Smooth muscle cell (in vitro differentiated cells): ENCODE data around the gene GALNT14. TPM values are rescaled to one million over a fixed set of nuclear protein-coding genes. Genes with fewer than 3 reads are reported as not detected.

Experiments used
- DNase-seq: peaks from one replicate; lab custom pipeline; 2025; ENCODE audit not compliant: unreplicated experiment; lab: John Stamatoyannopoulos, UW
- H2AFZ ChIP-seq: fragments of 200-600 bp; sonication (generic); 2 replicates; pipeline ENCODE4 v1.6.0; 2016; ENCODE audit warnings: antibody characterized with exemption, low read depth, mild to moderate bottlenecking
- H3F3A ChIP-seq: fragments of 200-600 bp; sonication (generic); 2 replicates; pipeline ENCODE4 v1.6.0; 2017; ENCODE audit warnings: antibody characterized with exemption, low read depth
- H3K27ac ChIP-seq: fragments of 200-600 bp; sonication (generic); 2 replicates; pipeline ENCODE4 v1.5.1; 2016; ENCODE audit warnings: low read depth, mild to moderate bottlenecking
- H3K27me3 ChIP-seq: fragments of 200-600 bp; sonication (generic); 2 replicates; pipeline ENCODE4 v1.6.1; 2016; ENCODE audit warnings: low read depth, mild to moderate bottlenecking
- H3K36me3 ChIP-seq: fragments of 200-600 bp; sonication (generic); 2 replicates; pipeline ENCODE4 v1.5.1; 2016; ENCODE audit warnings: low read depth
- H3K4me1 ChIP-seq: fragments of 200-600 bp; sonication (generic); 2 replicates; pipeline ENCODE4 v1.5.1; 2016; ENCODE audit warnings: low read depth
- H3K4me2 ChIP-seq: fragments of 200-600 bp; sonication (generic); 2 replicates; pipeline ENCODE4 v1.6.0; 2016; ENCODE audit warnings: mild to moderate bottlenecking
- H3K4me3 ChIP-seq: fragments of 200-600 bp; sonication (generic); 2 replicates; pipeline ENCODE4 v1.5.1; 2016; ENCODE audit warnings: mild to moderate bottlenecking
- H3K79me2 ChIP-seq: fragments of 200-600 bp; sonication (generic); 2 replicates; pipeline ENCODE4 v1.6.0; 2016; ENCODE audit warnings: low read depth, mild to moderate bottlenecking
- H3K9ac ChIP-seq: fragments of 200-600 bp; sonication (generic); 2 replicates; pipeline ENCODE4 v1.6.0; 2016; ENCODE audit warnings: low read depth
- H3K9me3 ChIP-seq: fragments of 200-600 bp; sonication (generic); replicated peaks from 2 replicates; pipeline ENCODE4 v1.5.1; 2016; ENCODE audit warnings: low read depth
- H4K20me1 ChIP-seq: fragments of 200-600 bp; sonication (generic); 2 replicates; pipeline ENCODE4 v1.6.0; 2016; ENCODE audit warnings: low read depth
- CTCF ChIP-seq: fragments of 200-600 bp; sonication (generic); IDR thresholded peaks from 2 replicates; pipeline ENCODE4 v1.5.1; 2017; ENCODE audit warnings: borderline replicate concordance, mild to moderate bottlenecking, antibody characterized with exemption; ENCODE audit not compliant: insufficient read depth, poor library complexity, severe bottlenecking
- WGBS: methylation state at CpG from one replicate; pipeline ENCODE4 v1.1.7; 2016; ENCODE audit warnings: low lambda C conversion rate; 5-methylcytosine and 5-hydroxymethylcytosine counted together
- polyA plus RNA-seq: library from polyadenylated mRNA; unstranded; fragments of >200 nt; fragmentation: Nextera tagmentation; extraction: Ambion mirVana; gene quantifications from 2 replicates; pipeline ENCODE4 v1.2.1, GENCODE V29; 2016
- total RNA-seq: library from RNA; depleted of rRNA; stranded (reverse); fragments of >200 nt; gene quantifications from 2 replicates; pipeline ENCODE4 v1.2.3, GENCODE V29; 2014

The GALNT14 gene
- total and polyA plus RNA-seq, 2 experiments from 2014 or later, result 0.63 to 1.0 TPM

- DNase-seq, result no peak
- no peaks in the 10 kb centered on the region for H3F3A ChIP-seq
- H3K36me3 ChIP-seq, result no peaks in the 10 kb centered on the region
- no peaks in the 10 kb centered on the region for H3K27me3 ChIP-seq
- peak overlapping the region; percentile 35 for H3K4me2 ChIP-seq
- no peak overlapping the region for H3K27ac ChIP-seq
- H3K4me1 ChIP-seq, result peaks cover 10% of the 10 kb centered on the region
- no peak overlapping the region for H3K4me3 ChIP-seq
- no peak overlapping the region for H3K9ac ChIP-seq
- TF ChIP-seq CTCF, result no peak
- H4K20me1 ChIP-seq, result no peaks in the 10 kb centered on the region
- WGBS, result 15% methylated on average over 6 of the region's 6 CpGs
- no peaks in the 10 kb centered on the region for H3K9me3 ChIP-seq
- no peaks in the 10 kb centered on the region for H3K79me2 ChIP-seq
- H2AFZ ChIP-seq, result no peak overlapping the region
Measured at GRCh38 chr2:30871980-30872789, 266.1 kb downstream of the GALNT14 start.

- H3K79me2 ChIP-seq, result no peaks in the 10 kb centered on the region
- peaks cover 10% of the 10 kb centered on the region for H3K4me1 ChIP-seq
- no peak overlapping the region for H3K4me2 ChIP-seq
- no peaks in the 10 kb centered on the region for H4K20me1 ChIP-seq
- no peak for DNase-seq
- H3K36me3 ChIP-seq, result no peaks in the 10 kb centered on the region
- H3F3A ChIP-seq, result no peaks in the 10 kb centered on the region
- H3K4me3 ChIP-seq, result no peak overlapping the region
- 26% methylated on average over 3 of the region's 3 CpGs for WGBS
- H3K9me3 ChIP-seq, result no peaks in the 10 kb centered on the region
- H2AFZ ChIP-seq, result no peak overlapping the region
- no peaks in the 10 kb centered on the region for H3K27me3 ChIP-seq
- H3K27ac ChIP-seq, result no peak overlapping the region
- TF ChIP-seq CTCF, result no peak
- H3K9ac ChIP-seq, result no peak overlapping the region
Measured at GRCh38 chr2:30871440-30871839, 266.8 kb downstream of the GALNT14 start.

GRCh38 chr2:30869988-30870387, 268.3 kb downstream of the GALNT14 start:
- no peak for DNase-seq
- Histone ChIP-seq H3K4me3 (no peak overlapping the region), H3K9ac (no peak overlapping the region), H3K27me3 (no peaks in the 10 kb centered on the region), H2AFZ (no peak overlapping the region), H3F3A (no peaks in the 10 kb centered on the region), H3K4me1 (peaks cover 10% of the 10 kb centered on the region), H3K4me2 (no peak overlapping the region), H3K79me2 (no peaks in the 10 kb centered on the region), H4K20me1 (no peaks in the 10 kb centered on the region), H3K9me3 (no peaks in the 10 kb centered on the region), H3K36me3 (no peaks in the 10 kb centered on the region), H3K27ac (no peak overlapping the region)
- 92% methylated on average over 1 of the region's 1 CpG for WGBS
- no peak for TF ChIP-seq CTCF

- no peak overlapping the region for H2AFZ ChIP-seq
- no peaks in the 10 kb centered on the region for H3K9me3 ChIP-seq
- WGBS, result 88% methylated on average over 4 of the region's 4 CpGs
Measured at GRCh38 chr2:30867385-30867784, 270.9 kb downstream of the GALNT14 start.

More at GRCh38 chr2:30867385-30867784, 270.9 kb downstream of the GALNT14 start:
- Histone ChIP-seq H3K36me3 (no peaks in the 10 kb centered on the region), H3K4me3 (no peak overlapping the region), H3K27me3 (no peaks in the 10 kb centered on the region), H3K9ac (no peak overlapping the region), H3K27ac (no peak overlapping the region), H3K79me2 (no peaks in the 10 kb centered on the region), H3K4me1 (peaks cover 9% of the 10 kb centered on the region), H3K4me2 (no peak overlapping the region), H4K20me1 (no peaks in the 10 kb centered on the region), H3F3A (no peaks in the 10 kb centered on the region)
- TF ChIP-seq CTCF, result no peak
- DNase-seq, result no peak
